Measurements from ENCODE around the gene MAML2.
"Not testable (repeated sequence)": the region's sequence is repeated elsewhere in the genome, so short reads cannot be mapped to it uniquely, and the experiment has no call there.

GRCh38 chr11:96268527-96268926 lies 74.5 kb downstream of the MAML2 start:
- TF ChIP-seq CTCF (IDR thresholded peaks at IDR 0.05; ENCODE audit: control extremely low read depth in 1 of 3, insufficient read depth in 1 of 3, low read depth in 1 of 3, low read length in 3 of 3); NANOG (IDR thresholded peaks at IDR 0.05; ENCODE audit: insufficient read depth, low read depth, low read length, poor library complexity, severe bottlenecking); POLR2A (IDR thresholded peaks at IDR 0.05; ENCODE audit: control extremely low read depth in 1 of 2, low read depth in 2 of 2, low read length in 2 of 2); EP300 (IDR thresholded peaks at IDR 0.05; ENCODE audit: borderline replicate concordance in 1 of 2, low read depth in 2 of 2, low read length in 2 of 2); MAX (IDR thresholded peaks at IDR 0.05); POLR2AphosphoS5 (IDR thresholded peaks at IDR 0.05; ENCODE audit: low read depth, low read length); CHD2 (IDR thresholded peaks at IDR 0.05; ENCODE audit: low read length); JUND (IDR thresholded peaks at IDR 0.05; ENCODE audit: low read length): not testable (repeated sequence)
